HG03575 (cell line): ENCODE results near the gene NEDD8.

Experiments
- ATAC-seq: cut with Tn5 transposase; IDR thresholded peaks from one replicate; pipeline ENCODE4 v1.9.1; 2021; ENCODE audit not compliant: unreplicated experiment, insufficient number of reproducible peaks, low FRiP score; ENCODE audit errors: extremely low read depth

Gene NEDD8

DNA sequence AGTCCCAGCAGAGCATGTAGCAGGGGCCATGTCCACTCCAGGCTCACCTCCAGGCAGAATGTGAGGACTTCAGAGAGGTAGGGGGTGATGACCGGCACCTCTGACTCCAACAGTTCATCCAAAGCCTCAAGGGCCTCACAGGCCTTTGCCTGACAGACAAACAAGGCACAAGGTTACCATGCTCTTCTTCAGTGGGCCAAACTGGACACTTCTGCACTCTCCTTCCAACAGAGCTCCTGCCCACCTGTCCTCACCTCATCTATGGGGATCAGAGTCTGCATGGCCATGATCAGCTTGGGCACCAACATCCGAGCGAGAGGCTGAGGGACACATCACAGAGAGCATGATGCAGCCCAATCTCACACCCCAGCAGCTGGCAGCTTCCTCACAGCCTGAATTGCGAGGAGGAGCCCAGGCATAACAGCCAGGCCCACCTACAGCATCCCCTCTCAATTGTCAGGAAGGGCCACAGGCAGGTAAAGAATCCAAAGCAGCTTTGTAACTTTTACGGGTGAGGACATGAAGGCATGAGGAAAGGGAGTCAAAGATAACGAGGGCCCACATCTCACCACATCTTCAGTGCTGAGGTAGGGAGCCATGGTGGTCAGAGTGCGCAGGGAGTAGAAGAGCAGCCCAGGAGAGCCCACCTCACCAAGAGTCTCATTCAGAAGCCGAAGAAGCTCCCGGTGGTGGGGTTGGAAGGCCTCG is 45.2 kb downstream of the NEDD8 start:
- no peak for ATAC-seq

- no peak for ATAC-seq
Observed at GRCh38 chr14:24185741-24186140, 46.4 kb downstream of the NEDD8 start.

GRCh38 chr14:24185026-24185425 is 47.1 kb downstream of the NEDD8 start:
- no peak for ATAC-seq

DNA sequence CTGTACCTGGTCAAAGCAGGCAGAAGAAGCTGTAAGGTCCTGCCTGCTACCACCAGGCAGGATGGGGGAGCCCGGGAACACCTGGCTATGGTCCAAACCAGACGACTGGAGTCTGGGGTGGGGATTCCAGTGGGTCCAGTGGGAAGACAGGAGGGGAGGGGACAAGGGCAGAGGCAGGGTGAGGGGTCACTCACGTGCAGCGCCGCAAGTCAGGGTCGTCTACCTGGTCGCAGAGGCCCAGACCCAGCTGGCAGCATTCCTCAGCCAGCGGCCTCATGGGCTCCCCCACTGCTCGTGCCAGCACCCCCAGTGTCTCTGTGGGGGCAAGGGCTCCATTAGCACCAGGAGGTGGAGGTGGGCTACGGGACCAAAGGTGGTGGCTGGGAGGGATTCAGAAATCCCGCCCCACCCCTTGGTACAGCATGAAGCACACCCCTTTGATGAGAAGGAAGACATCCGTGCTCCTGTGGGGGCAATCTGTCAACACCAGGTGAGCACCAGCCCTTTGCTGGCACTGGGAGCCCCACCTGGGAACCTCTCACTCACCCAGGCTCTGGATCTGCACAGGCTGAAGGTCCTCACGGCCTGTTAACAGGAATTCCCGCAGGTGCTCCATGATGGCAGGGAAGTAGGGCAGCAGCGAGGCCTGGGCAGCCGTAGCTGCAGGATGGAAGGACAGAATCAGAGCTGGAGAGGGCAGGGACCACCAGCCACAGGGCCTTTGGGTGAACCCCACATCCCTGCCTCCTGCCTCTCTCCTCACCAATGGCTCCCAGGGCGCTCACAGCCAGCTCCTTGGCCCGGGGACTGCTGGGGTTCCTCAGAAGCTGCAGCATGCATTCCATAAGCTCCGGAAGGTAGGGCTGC is 47.8 kb downstream of the NEDD8 start:
- no peak for ATAC-seq

GRCh38 chr14:24183014-24183481 is 49.1 kb downstream of the NEDD8 start:
- no peak for ATAC-seq

GRCh38 chr14:24182110-24182882 is 49.9 kb downstream of the NEDD8 start:
- ATAC-seq = no peak

DNA sequence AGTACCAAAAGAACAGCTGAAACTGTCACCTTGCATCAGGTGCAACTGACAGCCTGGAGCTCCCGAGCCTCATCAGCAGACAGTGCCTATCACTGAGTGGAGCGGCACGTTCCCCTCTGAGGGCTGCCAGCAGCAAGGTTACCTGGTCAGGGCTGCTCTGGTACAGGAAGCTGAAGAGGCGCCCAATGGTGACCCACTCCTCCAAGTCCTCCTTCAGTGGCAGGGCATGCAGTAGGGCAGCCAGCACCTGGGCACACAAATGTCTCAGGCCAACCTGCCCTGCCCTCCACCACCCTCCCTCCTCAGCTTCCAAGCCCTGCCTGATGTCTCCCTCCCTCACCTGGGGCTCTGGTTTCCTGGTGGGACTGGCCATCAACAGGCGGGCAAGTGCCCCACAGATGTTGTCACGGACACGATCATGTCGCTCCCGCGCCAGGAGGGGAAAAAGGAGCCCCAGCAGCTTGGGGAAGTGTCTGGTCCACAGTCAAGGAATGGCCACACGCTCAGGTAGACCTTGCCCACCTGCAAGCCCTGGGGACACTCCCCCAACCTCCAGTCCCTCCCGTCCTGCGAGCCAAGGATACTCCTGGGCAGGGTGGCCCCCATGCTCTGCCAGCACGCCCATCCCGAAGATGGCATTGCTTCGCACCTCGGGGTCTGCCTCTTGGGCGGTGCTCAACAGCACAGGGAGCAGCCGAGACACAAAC is 50.6 kb downstream of the NEDD8 start:
- no peak for ATAC-seq

DNA sequence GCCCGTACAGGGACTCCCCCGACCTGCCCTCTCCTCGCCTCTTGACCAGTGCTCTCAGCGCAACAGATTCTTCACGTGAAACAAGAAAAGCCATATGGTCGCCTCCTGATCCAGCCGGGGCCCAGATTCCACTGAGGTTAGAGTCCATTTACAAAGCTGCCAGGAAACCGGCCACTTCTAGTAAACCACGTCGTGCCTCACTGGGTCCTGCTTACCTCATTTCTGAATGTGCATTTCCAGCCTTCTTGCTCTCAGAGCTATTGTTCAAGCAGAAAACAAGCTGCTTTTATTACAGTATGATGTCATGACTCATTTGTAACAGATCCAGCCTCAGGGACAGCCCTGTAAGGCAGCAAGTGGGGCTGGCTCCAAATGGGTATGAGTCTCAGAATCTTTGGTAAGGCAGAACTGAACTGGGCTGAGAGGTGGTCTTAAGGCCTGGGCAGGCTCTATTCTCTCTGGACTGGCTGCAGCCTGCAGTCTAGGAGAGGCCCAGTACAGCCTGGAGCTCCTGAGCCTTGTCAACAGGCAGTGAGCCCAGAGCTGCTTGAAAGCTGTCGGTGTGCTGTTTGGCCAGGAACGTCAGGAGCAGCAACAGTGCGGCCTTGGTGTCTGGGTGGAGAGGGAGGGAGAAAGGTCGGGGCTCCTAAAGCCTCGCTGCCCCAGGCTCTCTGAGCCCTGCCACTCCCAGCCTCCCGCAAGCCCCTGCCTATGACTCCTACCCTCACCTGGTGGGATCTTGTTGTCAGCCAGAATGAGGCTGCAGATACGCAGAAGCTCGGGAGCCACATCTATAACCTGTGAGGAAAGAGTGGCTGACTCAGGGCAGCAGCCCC is 52.0 kb downstream of the NEDD8 start:
- ATAC-seq = no peak

GRCh38 chr14:24179294-24179960 is 52.7 kb downstream of the NEDD8 start:
- ATAC-seq = no peak

- no peak for ATAC-seq
Observed at GRCh38 chr14:24178399-24179178, 53.6 kb downstream of the NEDD8 start.

- no peak for ATAC-seq
Observed at GRCh38 chr14:24177891-24178290, 54.3 kb downstream of the NEDD8 start.

- no peak for ATAC-seq
Observed at GRCh38 chr14:24177041-24177825, 54.9 kb downstream of the NEDD8 start.

GRCh38 chr14:24176599-24176998 is 55.6 kb downstream of the NEDD8 start:
- no peak for ATAC-seq

GRCh38 chr14:24172871-24173281 is 59.3 kb downstream of the NEDD8 start:
- no peak for ATAC-seq

DNA sequence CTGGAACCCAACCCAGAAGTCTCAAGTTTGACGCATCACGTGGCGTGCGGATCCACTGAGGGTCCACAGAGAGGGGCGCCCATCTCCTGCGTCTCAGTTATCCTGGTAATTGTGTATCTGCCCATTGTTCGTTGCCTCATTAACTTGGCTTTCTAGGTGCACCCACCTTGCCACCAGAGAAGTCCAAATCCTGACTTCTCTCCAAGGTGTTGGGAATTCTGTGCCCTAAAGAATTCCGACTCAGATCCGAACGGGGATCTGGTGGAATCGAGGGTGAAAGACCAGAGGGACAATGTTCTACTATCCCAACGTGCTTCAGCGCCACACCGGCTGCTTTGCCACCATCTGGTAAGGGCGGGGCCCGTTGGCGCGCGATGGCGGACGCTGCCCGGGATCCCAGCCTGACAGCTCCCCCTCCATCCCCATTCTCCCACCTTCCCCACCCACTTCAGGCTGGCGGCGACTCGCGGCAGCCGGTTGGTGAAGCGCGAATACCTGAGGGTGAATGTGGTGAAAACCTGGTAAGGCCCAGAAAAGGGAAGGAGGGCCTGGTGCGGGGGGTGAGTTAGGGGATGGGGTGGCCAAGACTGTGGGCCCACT is 59.8 kb downstream of the NEDD8 start:
- ATAC-seq = no peak
